Activated CD4-positive, alpha-beta T cell treated with anti-CD3 and anti-CD28 coated beads, Interleukin-2, amount 10 ng/mL, durations not matched to agents 24 days and 14 days (primary cell): Measurements from ENCODE around the gene CAPS. TPM values are rescaled to one million over a fixed set of nuclear protein-coding genes. Genes with fewer than 3 reads are reported as not detected.

Experiments
- DNase-seq: peaks from one replicate; pipeline ENCODE4 v3.0.0; 2022
- H3K27ac Mint-ChIP-seq: one replicate; pipeline ENCODE4 v1.8.0; 2022; ENCODE audit warnings: mild to moderate bottlenecking, mixed read lengths
- H3K27me3 Mint-ChIP-seq: one replicate; pipeline ENCODE4 v1.8.0; 2022; ENCODE audit warnings: mixed read lengths
- H3K36me3 Mint-ChIP-seq: one replicate; pipeline ENCODE4 v1.8.0; 2022; ENCODE audit warnings: low read depth, mild to moderate bottlenecking, mixed read lengths
- H3K4me1 Mint-ChIP-seq: one replicate; pipeline ENCODE4 v1.8.0; 2021; ENCODE audit warnings: mixed read lengths
- H3K4me3 Mint-ChIP-seq: one replicate; pipeline ENCODE4 v1.8.0; 2022; ENCODE audit warnings: mild to moderate bottlenecking, moderate library complexity, mixed read lengths
- H3K9me3 Mint-ChIP-seq: one replicate; pipeline ENCODE4 v1.8.0; 2021; ENCODE audit warnings: mixed read lengths
- intact Hi-C: fragments of 100-400 bp; cut with micrococcal nuclease; formaldehyde crosslinking; loops from one replicate; pipeline ENCODE4 v1.15.1; 2023
- total RNA-seq: library from RNA; stranded (reverse); gene quantifications from 2 replicates; pipeline ENCODE4 v1.2.3, GENCODE V29; 2022

The CAPS gene
- total RNA-seq, 1 donor from 2014 or later, result 4.1 TPM

DNA sequence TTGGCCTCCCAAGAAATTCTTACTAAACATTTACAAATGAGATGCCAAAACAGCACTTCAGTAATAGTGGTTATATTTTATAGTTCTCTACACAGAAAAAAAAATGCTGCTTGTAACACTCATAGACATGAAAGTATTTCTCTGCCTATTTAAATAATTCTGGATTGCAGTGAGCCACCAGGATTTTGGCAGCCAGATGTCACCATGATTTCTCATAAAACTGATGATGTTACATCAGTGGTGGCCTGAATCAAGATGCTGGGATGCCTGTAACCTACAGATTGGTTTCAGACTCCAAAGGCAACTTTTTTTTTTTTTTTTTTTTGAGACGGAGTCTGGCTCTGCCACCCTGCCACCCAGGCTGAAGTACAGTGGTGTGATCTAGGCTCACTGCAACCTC, 2.7 kb upstream of the CAPS start:
- intact Hi-C loops, result no loop called here
- Mint-ChIP-seq H3K9me3 (no peaks in the 10 kb centered on the region), H3K4me1 (peaks cover 12% of the 10 kb centered on the region), H3K4me3 (no peak overlapping the region), H3K27me3 (no peaks in the 10 kb centered on the region), H3K36me3 (peaks cover 11% of the 10 kb centered on the region), H3K27ac (no peak overlapping the region)
- DNase-seq, result no peak

DNA sequence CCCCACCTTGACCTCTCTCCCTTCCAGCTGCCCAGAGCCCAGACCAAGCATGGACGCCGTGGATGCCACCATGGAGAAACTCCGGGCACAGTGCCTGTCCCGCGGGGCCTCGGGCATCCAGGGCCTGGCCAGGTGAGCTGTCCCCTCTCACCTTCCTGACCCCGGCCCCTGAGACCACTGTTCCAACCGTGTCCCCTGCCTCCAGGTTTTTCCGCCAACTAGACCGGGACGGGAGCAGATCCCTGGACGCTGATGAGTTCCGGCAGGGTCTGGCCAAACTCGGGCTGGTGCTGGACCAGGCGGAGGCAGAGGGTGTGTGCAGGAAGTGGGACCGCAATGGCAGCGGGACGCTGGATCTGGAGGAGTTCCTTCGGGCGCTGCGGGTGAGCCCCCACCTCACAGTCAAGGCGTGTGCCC, 312 bp downstream of the CAPS start:
- no peak for DNase-seq
- Mint-ChIP-seq H3K36me3 (peaks cover 22% of the 10 kb centered on the region), H3K27me3 (no peaks in the 10 kb centered on the region), H3K9me3 (no peaks in the 10 kb centered on the region), H3K27ac (no peak overlapping the region), H3K4me1 (no peaks in the 10 kb centered on the region), H3K4me3 (no peak overlapping the region)
- intact Hi-C loops, result no loop called here

DNA sequence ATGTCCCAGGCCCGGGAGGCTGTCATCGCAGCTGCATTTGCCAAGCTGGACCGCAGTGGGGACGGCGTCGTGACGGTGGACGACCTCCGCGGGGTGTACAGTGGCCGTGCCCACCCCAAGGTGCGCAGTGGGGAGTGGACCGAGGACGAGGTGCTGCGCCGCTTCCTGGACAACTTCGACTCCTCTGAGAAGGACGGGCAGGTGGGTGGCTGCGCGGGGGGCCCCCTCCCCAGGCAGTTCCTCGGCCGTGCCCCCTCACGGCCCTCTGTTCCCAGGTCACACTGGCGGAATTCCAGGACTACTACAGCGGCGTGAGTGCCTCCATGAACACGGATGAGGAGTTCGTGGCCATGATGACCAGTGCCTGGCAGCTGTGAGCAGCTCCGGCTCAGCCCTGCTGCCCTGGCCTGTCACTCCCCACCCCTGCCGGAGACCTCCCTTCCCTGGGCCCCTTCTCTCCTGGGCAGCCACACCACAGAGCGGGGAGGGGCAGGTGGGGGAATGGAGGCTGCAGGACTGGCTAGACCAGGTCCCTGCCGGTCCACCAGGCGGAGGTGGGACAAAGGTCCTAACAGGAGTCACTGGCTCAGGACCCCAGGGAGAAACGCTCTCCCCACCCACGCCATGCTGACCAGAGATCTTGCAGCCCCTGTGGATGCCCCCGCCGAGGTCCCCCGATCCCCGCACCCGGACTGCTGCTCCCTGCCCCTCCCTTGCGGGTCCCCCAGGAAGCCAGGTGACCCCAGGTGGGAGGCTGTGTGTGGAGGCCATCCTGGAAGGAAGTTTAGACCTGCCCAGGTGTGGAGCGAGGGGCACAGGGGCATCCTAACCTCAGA, 1.1 kb downstream of the CAPS start:
- no peaks in the 10 kb centered on the region for H3K9me3 Mint-ChIP-seq
- H3K27ac Mint-ChIP-seq, result no peak overlapping the region
- DNase-seq, result no peak
- H3K27me3 Mint-ChIP-seq, result no peaks in the 10 kb centered on the region
- no peak overlapping the region for H3K4me3 Mint-ChIP-seq
- peaks cover 26% of the 10 kb centered on the region for H3K36me3 Mint-ChIP-seq
- intact Hi-C loops, result no loop called here
- H3K4me1 Mint-ChIP-seq, result no peaks in the 10 kb centered on the region

DNA sequence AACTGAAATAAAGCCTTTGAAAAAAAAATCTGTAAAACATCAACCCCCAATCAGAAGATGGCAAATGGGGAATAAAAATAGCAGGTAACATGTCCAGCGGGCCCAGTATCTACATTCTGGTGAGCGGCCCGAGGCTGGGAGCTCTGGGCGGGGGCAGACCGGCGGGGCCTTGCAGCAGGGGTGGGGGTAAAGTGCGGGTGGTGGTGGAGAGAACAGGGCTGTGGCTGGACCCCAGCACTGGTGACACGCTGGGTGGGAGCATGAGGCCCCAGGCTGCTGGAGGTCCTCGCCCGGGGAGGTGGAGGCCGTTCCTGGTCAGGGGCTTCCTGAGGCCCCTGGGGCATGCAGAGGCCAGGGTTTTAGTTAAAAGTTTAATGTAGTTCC, 1.7 kb downstream of the CAPS start:
- Mint-ChIP-seq H3K9me3 (no peaks in the 10 kb centered on the region), H3K4me3 (no peak overlapping the region), H3K4me1 (no peaks in the 10 kb centered on the region), H3K27ac (no peak overlapping the region), H3K27me3 (no peaks in the 10 kb centered on the region), H3K36me3 (peaks cover 25% of the 10 kb centered on the region)
- intact Hi-C loops, result no loop called here
- DNase-seq, result no peak

DNA sequence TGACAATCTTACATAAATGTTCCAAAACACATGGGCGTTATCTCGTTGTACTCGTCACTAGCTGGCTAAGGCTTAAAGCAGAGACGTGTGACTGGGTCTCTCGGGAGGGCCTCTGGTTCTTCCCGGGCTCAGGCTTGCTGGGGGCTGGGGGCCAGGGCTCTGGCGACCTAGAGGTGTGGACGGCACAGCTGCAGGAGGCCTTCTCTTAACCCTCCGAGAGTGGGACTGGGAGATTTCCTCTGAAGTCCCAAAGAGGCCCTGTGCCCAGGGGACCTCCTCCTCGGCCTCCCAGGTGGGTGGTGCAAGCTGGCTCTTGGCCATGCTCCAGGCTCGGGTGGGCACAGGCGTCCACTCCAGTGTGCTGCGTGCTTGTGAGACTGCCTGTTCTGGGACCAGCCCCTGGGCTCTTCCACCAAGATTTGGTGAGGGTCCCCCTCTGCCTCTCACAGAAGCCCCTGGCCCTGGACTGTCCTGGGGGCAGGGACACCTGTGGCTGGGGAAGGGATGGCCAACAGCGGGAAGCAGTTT, 2.2 kb downstream of the CAPS start:
- Mint-ChIP-seq H3K4me3 (no peak overlapping the region), H3K27me3 (no peaks in the 10 kb centered on the region), H3K9me3 (no peaks in the 10 kb centered on the region), H3K4me1 (no peaks in the 10 kb centered on the region), H3K27ac (no peak overlapping the region), H3K36me3 (peaks cover 25% of the 10 kb centered on the region)
- intact Hi-C loops, result no loop called here
- DNase-seq, result no peak

DNA sequence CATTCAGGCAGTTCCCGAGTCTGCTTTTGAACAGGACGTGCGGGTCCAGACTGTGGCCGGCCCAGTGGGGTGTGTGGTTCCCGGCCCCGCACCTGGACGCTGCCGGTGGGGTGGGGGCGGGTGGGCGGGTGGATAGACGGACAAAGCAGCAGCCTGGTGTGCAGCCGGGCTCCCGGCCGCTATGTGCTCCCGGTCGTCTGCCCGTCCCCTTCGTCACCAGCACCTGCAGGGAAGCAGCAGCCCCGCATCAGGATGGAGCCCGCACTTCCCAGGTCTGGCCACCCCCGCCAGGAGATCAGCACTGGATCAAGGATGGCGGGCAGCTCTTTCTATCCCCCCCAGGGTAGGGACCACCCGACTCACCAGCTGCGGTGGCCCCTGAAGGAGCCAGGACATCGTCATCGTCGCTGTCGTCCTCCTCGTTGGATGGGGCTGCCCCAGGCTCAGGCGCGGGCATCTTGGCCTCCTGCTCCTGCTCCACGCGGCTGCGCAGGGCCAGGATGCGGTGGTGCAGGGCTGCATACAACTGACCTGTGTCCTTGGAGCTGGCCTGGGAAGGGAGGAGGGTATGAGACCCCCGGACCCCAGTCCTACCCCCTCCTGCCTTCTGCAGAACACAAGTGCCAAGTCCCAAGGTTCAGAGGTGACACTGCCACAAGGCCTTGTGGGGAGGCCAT, 3.5 kb downstream of the CAPS start:
- no peaks in the 10 kb centered on the region for H3K9me3 Mint-ChIP-seq
- H3K4me3 Mint-ChIP-seq, result no peak overlapping the region
- intact Hi-C loops, result no loop called here
- H3K27me3 Mint-ChIP-seq, result no peaks in the 10 kb centered on the region
- peaks cover 3% of the 10 kb centered on the region for H3K4me1 Mint-ChIP-seq
- no peak for DNase-seq
- H3K27ac Mint-ChIP-seq, result no peak overlapping the region
- peaks cover 31% of the 10 kb centered on the region for H3K36me3 Mint-ChIP-seq

DNA sequence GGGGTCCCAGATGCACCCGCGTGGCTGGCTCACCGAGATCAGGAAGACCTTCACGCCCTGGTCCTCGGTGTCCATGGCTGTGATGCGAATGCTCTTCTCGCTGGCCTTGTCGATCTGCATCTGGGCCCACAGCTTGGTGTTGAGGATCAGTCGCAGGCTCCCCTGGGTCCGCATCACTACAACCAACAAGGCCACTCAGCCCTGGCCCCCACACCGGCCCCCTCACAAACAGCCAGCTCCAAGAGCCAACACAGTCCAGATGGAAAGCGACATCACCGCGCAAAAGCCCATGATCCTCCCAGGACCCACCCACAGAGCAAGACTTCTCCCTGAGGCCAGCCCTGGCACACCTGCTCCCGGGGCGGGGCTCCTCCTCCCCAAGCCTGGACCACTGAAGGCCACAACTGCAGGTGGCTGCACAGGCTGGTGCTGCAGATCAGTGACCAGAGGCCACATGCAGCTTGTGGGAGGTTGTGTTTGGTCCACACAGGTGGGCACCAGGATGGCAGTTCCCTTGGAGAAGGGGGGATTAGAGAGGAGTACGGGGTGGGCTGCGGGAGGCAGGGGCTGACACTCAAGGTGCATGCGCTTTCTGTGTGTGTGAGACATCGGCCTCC, 4.5 kb downstream of the CAPS start:
- intact Hi-C loops, result no loop called here
- Mint-ChIP-seq H3K27ac (no peak overlapping the region), H3K4me1 (peaks cover 3% of the 10 kb centered on the region), H3K4me3 (no peak overlapping the region), H3K9me3 (no peaks in the 10 kb centered on the region), H3K36me3 (peaks cover 38% of the 10 kb centered on the region), H3K27me3 (no peaks in the 10 kb centered on the region)
- no peak for DNase-seq

DNA sequence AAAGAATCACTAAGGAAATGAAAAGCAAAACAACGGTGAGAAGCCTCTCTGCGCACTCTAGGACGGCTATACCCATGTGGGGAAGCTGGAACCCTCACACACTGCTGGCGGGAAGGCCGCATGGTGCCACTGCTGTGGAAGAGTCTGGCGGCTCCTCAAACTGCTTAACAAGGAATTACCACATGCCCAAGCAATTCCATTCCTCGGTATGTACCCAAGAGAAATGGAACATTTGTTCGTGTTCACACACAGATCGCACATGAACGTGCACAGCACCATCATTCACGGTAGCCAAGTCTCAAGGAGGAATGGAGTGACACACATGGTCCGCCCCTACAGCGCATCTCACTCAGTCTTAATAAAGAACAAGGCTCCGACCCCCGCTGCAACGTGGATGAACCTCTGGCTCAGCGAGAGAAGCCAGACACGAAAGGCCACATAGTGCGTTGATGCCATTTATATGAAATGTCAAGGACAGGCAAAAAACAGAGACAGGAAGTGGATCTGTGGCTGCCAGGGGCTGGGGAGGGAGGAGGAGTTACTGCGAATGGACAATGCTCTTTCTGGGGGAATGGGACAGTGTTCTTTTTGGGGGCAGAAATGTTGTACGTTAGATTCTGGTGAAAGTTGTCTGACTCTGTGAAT, 7.6 kb downstream of the CAPS start:
- H3K36me3 Mint-ChIP-seq, result peaks cover 49% of the 10 kb centered on the region
- H3K9me3 Mint-ChIP-seq, result no peaks in the 10 kb centered on the region
- no peak for DNase-seq
- H3K4me1 Mint-ChIP-seq, result peaks cover 3% of the 10 kb centered on the region
- intact Hi-C loops, result no loop called here
- H3K27ac Mint-ChIP-seq, result no peak overlapping the region
- no peak overlapping the region for H3K4me3 Mint-ChIP-seq
- no peaks in the 10 kb centered on the region for H3K27me3 Mint-ChIP-seq

DNA sequence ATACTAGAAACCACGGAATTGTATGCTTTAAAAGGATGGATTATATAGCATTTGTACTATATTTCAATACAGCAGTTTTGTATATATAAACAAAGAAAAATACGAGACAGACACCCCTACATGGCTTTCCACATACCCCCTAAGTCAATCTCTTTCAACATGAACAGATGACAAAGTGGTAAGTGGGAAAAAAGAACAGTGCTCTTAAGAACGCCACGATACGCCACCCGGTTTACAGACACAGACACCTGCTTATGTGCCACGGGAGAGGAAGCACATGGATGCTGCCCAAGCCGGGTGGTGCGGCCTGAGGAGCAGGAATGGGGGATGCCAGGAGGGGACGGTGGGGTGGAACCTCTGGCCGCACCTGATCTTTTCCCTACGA, 8.1 kb downstream of the CAPS start:
- no peaks in the 10 kb centered on the region for H3K27me3 Mint-ChIP-seq
- peaks cover 45% of the 10 kb centered on the region for H3K36me3 Mint-ChIP-seq
- no peak overlapping the region for H3K27ac Mint-ChIP-seq
- peaks cover 3% of the 10 kb centered on the region for H3K4me1 Mint-ChIP-seq
- intact Hi-C loops, result no loop called here
- H3K4me3 Mint-ChIP-seq, result no peak overlapping the region
- H3K9me3 Mint-ChIP-seq, result no peaks in the 10 kb centered on the region
- no peak for DNase-seq

DNA sequence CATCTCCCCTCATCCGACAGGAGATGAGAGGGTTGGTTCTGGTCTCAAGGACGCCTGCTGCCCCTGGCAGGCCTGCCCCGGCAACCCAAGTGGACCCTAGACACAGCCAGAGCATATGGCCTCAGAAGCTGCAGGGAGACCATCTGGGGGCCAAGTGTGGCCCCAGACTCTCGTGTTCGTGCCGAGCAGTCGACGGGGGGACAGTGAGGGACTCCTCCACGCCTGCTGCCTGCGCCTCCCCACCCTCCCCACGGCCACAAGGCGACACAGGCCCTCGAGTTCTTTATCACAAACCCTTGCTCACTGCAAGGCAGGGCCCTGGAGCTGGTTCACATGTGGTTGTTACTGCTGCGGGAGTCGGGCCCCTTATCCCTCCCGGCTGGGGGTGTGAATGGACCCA, 9.3 kb downstream of the CAPS start:
- H3K27ac Mint-ChIP-seq, result peak overlapping the region; percentile 41
- no peaks in the 10 kb centered on the region for H3K27me3 Mint-ChIP-seq
- peaks cover 50% of the 10 kb centered on the region for H3K36me3 Mint-ChIP-seq
- intact Hi-C loops, result no loop called here
- no peaks in the 10 kb centered on the region for H3K9me3 Mint-ChIP-seq
- no peak overlapping the region for H3K4me3 Mint-ChIP-seq
- no peak for DNase-seq
- H3K4me1 Mint-ChIP-seq, result peaks cover 3% of the 10 kb centered on the region

DNA sequence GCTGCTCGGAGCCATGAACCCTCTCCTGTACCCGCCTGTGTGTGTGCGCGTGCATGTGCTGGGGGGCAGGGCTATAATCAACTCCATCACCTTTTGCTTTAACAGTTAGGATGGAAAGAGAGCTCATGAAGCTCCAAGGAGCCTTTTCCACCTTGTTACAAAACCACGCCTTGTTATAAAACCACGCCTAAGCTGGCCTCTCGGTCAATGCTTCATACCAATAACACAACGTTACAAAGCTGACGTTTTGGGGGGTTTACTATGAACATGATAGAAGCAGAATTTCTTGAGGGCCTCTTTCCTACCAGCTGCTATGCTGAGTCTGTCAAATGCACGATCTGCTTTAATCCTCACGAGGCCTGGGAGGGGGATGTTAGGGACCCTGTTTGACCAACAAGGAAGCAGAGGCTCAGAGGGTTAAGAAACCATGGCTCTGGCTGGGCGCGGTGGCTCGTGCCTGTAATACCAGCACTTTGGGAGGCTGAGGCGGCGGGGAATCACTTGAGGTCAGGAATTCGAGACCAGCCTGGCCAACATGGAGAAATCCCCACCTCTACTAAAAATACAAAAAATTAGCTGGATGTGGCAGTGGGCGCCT, 11.9 kb downstream of the CAPS start:
- Mint-ChIP-seq H3K36me3 (peaks cover 50% of the 10 kb centered on the region), H3K4me1 (peaks cover 3% of the 10 kb centered on the region), H3K9me3 (no peaks in the 10 kb centered on the region), H3K27me3 (no peaks in the 10 kb centered on the region), H3K4me3 (no peak overlapping the region), H3K27ac (no peak overlapping the region)
- intact Hi-C loops, result no loop called here
- no peak for DNase-seq

DNA sequence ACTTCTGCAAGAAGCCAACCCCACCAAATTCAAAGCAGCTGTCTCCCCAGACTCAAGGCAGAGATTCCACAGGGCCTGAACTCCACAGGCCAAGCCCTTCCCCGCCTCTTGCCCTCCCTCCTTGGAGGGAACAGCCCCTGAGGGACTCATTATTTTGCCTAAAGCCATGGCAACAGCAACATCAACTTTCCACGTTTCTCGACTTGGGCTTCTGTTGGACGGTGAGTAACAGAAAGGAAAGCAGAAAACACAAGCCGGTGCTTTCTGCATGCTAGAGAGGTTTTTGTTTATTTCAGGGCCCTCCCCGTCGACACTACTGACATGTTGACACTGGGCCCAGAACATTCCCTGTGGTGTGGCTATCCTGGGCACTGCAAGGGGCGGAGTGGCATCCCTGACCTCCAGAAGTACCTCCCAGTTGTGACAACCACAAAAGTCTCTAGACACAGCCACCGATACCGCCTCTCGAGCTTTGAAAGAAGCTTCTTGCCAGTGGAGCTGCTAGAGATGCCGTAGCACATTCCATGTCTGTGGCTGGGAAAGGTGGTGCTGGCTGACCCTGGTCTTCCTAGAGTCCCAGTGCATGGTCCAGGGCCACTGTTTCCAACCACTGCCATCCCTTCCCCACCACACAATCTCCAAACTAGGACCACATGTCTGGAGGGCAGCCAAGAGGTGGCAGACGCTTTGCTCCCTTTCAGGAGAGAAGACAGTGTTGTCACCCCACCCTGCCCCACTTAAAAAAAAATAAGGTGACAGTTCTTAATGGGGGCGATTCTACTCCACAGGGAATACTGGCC, 12.8 kb downstream of the CAPS start:
- Mint-ChIP-seq H3K27ac (no peak overlapping the region), H3K36me3 (peaks cover 52% of the 10 kb centered on the region), H3K4me1 (peaks cover 1% of the 10 kb centered on the region)

DNA sequence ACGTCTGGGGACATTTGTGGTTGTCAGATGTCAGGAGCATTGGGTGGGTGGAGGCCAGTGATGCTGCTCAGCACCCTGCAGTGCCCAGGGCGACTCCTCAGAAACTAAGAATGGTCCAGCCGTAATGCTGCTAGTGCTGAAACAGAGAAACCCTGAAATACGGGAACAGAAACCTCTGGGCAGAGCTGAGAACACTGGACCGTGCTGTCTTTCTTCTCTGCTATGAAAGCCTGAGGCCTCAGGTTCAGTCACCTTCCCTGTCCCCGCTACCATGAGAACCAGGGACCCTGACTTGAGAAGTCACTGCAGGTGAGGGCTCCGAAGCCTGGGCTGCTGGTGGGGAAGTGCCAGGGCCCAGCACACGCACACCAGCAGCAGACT, 13.4 kb downstream of the CAPS start:
- Mint-ChIP-seq H3K9me3 (no peaks in the 10 kb centered on the region), H3K4me1 (no peaks in the 10 kb centered on the region), H3K36me3 (peaks cover 48% of the 10 kb centered on the region), H3K27me3 (no peaks in the 10 kb centered on the region), H3K4me3 (no peak overlapping the region), H3K27ac (no peak overlapping the region)
- DNase-seq, result no peak
- intact Hi-C loops, result no loop called here

More for the DNA sequence above, 12.8 kb downstream of the CAPS start:
- intact Hi-C loops, result no loop called here
- Mint-ChIP-seq H3K4me3 (no peak overlapping the region), H3K9me3 (no peaks in the 10 kb centered on the region), H3K27me3 (no peaks in the 10 kb centered on the region)
- no peak for DNase-seq
